Hippocampal formation (tissue), 2 donors: ENCODE results near the gene PCBD1.
A peak's percentile ranks its signal among the peaks of the same experiment; 100 is the strongest.

Source experiments
- DNase-seq, 2 donors: peaks; one replicate each; lab custom pipeline; 2025; lab: John Stamatoyannopoulos, UW

PCBD1 gene

GRCh38 chr10:70917635-70918034, 29.3 kb upstream of the PCBD1 start:
- DNase-seq = no peak

GRCh38 chr10:70917226-70917625, 28.9 kb upstream of the PCBD1 start:
- no peak for DNase-seq

GRCh38 chr10:70916241-70916640, 27.9 kb upstream of the PCBD1 start:
- no peak for DNase-seq

DNA sequence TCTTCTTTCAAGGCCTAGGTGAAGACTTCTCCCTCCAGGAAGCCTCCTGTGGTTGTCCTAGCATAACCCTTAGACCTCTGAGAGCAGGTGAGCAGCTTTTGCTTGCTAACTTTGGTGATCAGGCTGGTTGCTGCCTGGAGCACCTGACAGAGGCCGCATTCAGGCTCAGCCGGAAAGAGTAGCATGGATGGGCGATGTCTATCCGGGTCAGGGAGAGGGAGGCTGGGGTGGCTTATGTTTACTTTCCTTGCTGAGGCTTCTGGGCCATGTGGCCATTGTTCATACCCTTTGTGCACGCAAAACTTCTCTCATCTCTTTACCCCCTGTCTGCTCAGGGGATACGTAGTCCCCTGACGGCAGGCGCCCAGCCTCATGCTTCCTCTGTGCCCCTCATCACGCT, 27.4 kb upstream of the PCBD1 start:
- no peak for DNase-seq

DNA sequence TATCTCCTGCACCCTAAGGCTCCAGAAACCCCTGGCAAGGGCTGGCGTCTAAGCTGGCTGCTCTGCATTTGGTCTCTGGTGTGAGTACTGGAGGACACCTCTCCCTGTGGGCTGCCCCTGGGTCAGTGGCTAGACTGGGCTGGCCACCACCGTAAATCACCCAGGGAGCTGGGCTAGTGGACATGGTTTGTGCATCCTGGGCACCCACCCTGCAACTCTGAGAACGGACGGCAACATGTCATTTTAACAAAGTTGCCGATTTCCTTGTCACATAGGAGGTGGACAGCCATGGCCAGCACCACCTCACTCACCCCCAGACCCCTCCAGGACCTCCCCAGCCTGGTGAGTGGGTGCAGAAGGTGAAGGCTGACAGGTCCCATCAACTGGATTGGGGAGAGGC, 26.8 kb upstream of the PCBD1 start:
- DNase-seq = no peak

DNA sequence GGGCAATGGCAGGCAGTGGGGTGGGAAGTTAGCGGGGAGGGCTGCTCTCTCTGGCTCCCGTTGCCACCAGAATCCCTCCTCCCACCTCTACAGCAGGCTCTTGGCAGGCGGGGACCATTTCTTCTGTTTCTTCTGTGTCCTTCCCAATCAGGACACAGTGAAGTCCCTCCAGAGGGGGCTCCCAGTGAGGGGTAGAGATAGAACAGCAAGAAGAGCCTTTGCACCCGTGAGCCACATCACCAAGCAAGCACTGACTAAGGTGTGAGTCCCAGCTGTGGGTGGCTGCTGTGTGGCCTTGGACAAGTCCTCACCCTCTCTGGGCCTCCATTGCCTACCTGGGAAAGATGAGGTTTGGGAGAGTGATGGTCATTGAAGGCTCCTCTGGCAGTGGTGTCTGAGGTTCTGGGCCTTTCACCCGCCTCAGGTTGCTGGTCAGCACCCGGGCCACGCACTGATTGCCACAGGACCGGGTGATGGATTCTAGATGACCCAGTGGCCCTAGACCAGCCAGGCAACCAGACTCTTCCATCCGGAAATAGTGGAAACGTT, 26.0 kb upstream of the PCBD1 start:
- no peak for DNase-seq

GRCh38 chr10:70913893-70914240, 25.5 kb upstream of the PCBD1 start:
- no peak for DNase-seq

- no peak for DNase-seq
Observed at GRCh38 chr10:70913191-70913892, 25.0 kb upstream of the PCBD1 start.

DNA sequence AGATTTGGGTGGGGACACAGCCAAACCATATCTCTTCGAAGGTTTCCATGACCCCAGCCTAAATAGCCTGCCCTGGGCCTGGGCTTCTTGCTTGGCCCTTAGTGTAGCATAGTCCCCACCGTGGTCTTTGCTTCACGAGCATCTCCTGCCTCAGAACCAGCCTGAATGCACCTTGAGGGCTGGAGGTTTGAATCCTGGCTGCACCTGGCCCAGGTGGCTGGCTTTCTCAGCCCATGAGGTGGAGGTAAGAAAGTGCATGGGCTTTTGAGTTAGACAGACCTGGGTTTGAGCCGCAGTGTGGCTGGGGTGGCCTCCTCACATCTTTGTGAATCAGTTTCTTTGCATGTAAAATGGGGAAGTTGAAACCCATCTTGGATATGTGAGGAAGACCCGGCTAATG, 24.2 kb upstream of the PCBD1 start:
- no peak for DNase-seq

DNA sequence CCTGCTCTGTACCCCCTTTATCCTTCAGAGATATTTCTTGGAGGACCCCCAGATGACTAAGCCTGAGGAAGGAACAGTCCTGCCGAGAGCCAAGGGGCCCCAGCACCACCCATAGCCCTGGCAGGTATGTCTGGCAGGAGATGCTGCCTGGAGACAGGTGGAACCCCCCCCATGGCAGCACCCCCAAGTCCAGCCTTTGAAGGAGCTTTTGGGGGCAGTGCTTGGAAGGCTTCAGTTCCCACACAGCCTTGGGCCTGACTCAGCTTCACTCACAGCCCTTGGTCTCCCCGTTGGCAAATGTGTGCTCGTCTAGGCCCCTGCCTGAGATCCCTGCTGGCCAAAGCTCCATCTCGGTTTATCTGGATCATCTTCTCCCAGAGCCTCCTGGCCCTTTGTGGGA, 23.0 kb upstream of the PCBD1 start:
- DNase-seq = no peak

DNA sequence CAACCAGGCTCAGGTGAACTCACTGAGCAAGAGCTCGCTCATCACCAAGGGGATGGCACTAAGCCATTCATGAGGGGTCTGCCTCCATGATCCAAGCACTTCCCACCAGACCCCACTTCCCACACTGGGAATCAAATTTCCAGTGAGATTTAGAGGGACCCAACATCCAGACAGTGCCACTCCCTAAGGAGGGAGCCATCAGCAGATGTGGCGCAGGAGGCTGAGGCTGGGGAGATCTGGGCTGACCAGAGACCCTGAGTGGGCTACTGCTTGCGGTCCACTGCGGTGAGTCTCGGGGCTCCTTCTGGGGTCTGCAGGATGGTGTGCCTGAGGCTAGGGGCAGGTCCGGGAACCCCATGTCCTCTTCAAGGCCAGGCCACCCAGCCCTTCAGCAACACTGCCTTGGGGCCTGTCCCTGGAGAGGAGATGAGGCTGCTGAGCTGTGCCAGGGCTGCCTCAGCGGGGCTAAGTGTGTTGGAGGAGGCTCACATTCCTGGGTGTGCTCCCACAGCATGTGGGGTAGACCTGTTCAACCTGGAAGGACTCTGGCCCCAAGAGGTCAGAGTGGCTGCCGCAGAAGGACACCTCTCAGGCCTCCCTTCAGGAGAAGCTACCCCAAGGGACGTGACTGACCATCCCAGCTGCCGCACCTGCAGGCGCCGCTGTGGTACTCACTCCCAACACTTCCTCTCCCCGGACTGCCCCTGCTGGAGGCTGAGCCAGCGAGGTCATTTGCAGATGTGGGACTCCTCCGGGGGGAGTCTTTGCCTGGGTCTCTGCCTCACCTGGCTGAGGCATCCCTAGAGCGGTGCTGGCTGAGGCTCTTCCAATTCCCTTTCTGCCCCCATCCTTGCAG, 22.3 kb upstream of the PCBD1 start:
- no peak for DNase-seq

GRCh38 chr10:70909326-70909935, 21.1 kb upstream of the PCBD1 start:
- no peak for DNase-seq

- no peak for DNase-seq
Observed at GRCh38 chr10:70908406-70909296, 20.3 kb upstream of the PCBD1 start.

- DNase-seq = no peak
Observed at GRCh38 chr10:70907637-70908405, 19.5 kb upstream of the PCBD1 start.

DNA sequence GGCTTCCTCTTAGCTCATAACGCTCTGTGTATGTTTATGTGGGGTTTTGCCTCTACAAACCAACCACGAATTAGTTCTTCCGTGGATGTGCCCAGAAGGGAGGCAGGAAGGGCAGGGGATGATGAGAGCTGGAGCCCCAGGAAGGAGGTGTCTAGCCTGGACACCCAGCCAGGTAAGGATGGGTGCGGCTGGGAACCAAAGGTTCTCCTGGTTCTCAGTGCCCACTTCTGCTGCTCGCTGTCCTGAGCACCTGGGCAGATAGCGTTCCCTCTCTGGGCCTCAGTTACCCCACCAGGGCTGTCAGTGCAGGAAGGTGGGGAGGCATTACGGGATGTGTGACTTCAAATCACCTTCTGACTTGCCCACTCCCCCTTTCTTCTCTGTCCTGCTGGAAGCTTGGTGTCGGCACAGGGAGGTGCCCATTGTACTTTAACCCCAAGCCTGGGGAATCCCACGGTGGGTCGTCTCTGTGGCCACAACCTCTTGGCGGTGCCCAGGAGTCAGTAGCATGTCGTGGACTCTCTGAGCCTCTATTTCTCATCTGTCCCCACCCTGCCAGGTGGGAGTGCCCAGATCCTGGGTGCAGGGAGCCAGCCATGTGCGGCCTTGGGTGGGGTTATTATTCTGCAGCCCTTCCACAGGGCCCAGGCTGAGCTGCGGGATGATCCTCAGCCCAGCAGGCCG, 18.7 kb upstream of the PCBD1 start:
- no peak for DNase-seq

- DNase-seq = no peak
Observed at GRCh38 chr10:70906031-70906783, 17.8 kb upstream of the PCBD1 start.

GRCh38 chr10:70905071-70906021, 17.0 kb upstream of the PCBD1 start:
- DNase-seq = no peak

DNA sequence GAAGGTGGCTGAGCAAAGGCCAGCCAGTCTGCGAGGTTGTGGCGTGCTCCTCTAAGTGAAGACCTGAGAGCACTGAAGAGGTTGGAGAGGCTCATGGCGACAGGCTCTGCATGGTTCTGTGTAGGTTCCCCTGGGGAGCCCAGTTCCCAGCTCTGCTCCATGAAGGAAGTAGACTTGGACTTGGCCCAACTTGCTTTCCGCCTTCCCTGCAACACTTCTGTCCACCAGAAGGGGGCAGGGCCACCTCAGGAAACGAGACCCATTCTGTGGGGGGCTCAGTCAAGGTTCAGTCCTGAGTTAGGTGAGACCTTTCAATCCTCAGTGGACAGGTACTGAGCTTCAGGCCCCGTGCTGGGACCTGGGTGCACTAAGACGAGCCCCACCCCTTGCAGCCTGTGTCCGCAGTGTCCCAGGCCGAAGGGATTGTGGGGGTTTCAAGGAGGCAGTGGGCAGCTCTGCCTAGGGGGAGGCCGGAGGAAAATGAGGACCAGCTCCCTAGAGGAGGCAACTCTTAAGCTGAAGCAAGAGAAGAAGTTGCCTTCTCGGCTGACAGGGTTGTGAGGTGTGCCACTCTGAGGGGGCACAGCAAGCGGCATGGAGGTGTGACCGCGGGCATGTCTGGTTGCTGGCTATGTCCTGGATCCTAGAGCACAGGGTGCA, 15.0 kb upstream of the PCBD1 start:
- DNase-seq = peak in 1 of 2 donors; percentile 33
